ENCODE data around the gene SEC23B.
A peak's percentile ranks its signal among the peaks of the same experiment; 100 is the strongest.

- TF ChIP-seq, protein P1, sequence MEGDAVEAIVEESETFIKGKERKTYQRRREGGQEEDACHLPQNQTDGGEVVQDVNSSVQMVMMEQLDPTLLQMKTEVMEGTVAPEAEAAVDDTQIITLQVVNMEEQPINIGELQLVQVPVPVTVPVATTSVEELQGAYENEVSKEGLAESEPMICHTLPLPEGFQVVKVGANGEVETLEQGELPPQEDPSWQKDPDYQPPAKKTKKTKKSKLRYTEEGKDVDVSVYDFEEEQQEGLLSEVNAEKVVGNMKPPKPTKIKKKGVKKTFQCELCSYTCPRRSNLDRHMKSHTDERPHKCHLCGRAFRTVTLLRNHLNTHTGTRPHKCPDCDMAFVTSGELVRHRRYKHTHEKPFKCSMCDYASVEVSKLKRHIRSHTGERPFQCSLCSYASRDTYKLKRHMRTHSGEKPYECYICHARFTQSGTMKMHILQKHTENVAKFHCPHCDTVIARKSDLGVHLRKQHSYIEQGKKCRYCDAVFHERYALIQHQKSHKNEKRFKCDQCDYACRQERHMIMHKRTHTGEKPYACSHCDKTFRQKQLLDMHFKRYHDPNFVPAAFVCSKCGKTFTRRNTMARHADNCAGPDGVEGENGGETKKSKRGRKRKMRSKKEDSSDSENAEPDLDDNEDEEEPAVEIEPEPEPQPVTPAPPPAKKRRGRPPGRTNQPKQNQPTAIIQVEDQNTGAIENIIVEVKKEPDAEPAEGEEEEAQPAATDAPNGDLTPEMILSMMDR (IDR thresholded peaks at IDR 0.05): no peak
- TF ChIP-seq POLR2AphosphoS5 (IDR thresholded peaks at IDR 0.05): peak; percentile 20
- TF ChIP-seq POLR2A (IDR thresholded peaks at IDR 0.05): no peak
Observed at GRCh38 chr20:18504479-18505060, 3.2 kb upstream of the SEC23B start.
